Kidney (tissue), 14 donors: Measurements from ENCODE around the gene LHPP. TPM values are rescaled to one million over a fixed set of nuclear protein-coding genes. Genes with fewer than 3 reads are reported as not detected.

ENCODE experiments used
- DNase-seq, 5 donors: peaks; one replicate each; pipeline ENCODE4 v3.0.0-alpha.2; 2013 to 2020
- FAIRE-seq: peaks from 2 replicates; lab custom pipeline; 2012; peaks lifted over from hg19 to GRCh38; lab: Jason Lieb, UNC
- H3K27ac ChIP-seq, 2 donors: one replicate each; pipeline ENCODE4 v1.7.0; 2013; ENCODE audit warnings: low read depth in 2 of 2, low read length in 2 of 2, inconsistent platforms in 1 of 2
- H3K27me3 ChIP-seq: one replicate; pipeline ENCODE4 v1.7.1; 2013; ENCODE audit warnings: low read length, inconsistent platforms; ENCODE audit not compliant: control insufficient read depth, insufficient read depth
- H3K36me3 ChIP-seq, 3 donors: one replicate each; pipeline versions ENCODE4 v1.7.0 to v1.7.1; 2013; ENCODE audit warnings: low read length in 3 of 3, control low read depth in 1 of 3, inconsistent platforms in 1 of 3; ENCODE audit not compliant: insufficient read depth in 3 of 3, control insufficient read depth in 2 of 3
- H3K4me1 ChIP-seq, 3 donors: one replicate each; pipeline versions ENCODE4 v1.7.0 to v1.7.1; 2013; ENCODE audit warnings: low read length in 3 of 3, inconsistent platforms in 1 of 3, low read depth in 1 of 3; ENCODE audit not compliant: control insufficient read depth in 2 of 3, insufficient read depth in 2 of 3
- H3K4me3 ChIP-seq, 3 donors: one replicate each; pipeline versions ENCODE4 v1.7.0 to v1.8.1; 2013; ENCODE audit warnings: low read length in 3 of 3, control low read depth in 1 of 3, inconsistent platforms in 1 of 3
- H3K9ac ChIP-seq, 3 donors: one replicate each; pipeline versions ENCODE4 v1.7.0 to v1.7.1; 2013; ENCODE audit warnings: low read length in 3 of 3, control low read depth in 1 of 3, inconsistent platforms in 1 of 3
- H3K9me3 ChIP-seq, 3 donors: one replicate each; pipeline versions ENCODE4 v1.7.0 to v1.7.1; 2013; ENCODE audit warnings: low read length in 3 of 3, control low read depth in 1 of 3, inconsistent platforms in 1 of 3; ENCODE audit not compliant: control insufficient read depth in 2 of 3, insufficient read depth in 1 of 3
- CTCF ChIP-seq: IDR thresholded peaks from 3 replicates; pipeline ENCODE4 v1.5.1; 2012; ENCODE audit warnings: mild to moderate bottlenecking, moderate library complexity, borderline replicate concordance; ENCODE audit not compliant: insufficient read depth; ENCODE audit errors: extremely low read depth
- intact Hi-C: fragments of 100-400 bp; cut with DNase I; formaldehyde crosslinking; loops from one replicate; pipeline ENCODE4 v1.11.1; 2022
- polyA plus RNA-seq: library from polyadenylated mRNA; stranded (reverse); fragments of 350-450 nt; fragmentation: Illumina TruSeq; extraction: RNeasy Lipid Tissue Mini Kit (QIAGEN cat#74804); gene quantifications from one replicate; pipeline ENCODE4 v1.2.3, GENCODE V29; 2014; ENCODE audit warnings: low read depth, low replicate concordance; ENCODE audit not compliant: insufficient read depth
- total RNA-seq: library from RNA; stranded (reverse); fragmentation: NEBNext Ultra II Directional; extraction: Animal tissue kit (Norgen Biotek cat#: 25700); gene quantifications from one replicate; pipeline ENCODE4 v1.2.1, GENCODE V29; 2021
- donor health status: control.
- donor health status: control.
- donor health status: control.
- donor health status: control.
- donor health status: control.
- donor health status: DM: yes; HTN: yes; CAD: no.
- donor health status: Normal renal cell carcinoma (clear cell type).

Gene LHPP
- total and polyA plus RNA-seq, 2 donors from 2014 or later = 16.6 to 52.5 TPM

GRCh38 chr10:124534231-124534798 is 72.7 kb downstream of the LHPP start:
- no peak overlapping the region for H3K27ac ChIP-seq
- no peaks in the 10 kb centered on the region for H3K9me3 ChIP-seq
- H3K36me3 ChIP-seq = peaks cover 0 to 3% (median 0%) of the 10 kb centered on the region in 3 donors
- DNase-seq (peak in 4 of 5 donors; percentile 64 to 86 (median 78)), FAIRE-seq (no peak)
- no peak overlapping the region for H3K9ac ChIP-seq
- peaks cover 0 to 2% (median 0%) of the 10 kb centered on the region in 3 donors for H3K4me1 ChIP-seq
- intact Hi-C loops = loop anchor here (10.0 kb wide), 1 partner anchor 210 kb away; the partner anchor contains the start of gene FAM53B
- H3K4me3 ChIP-seq = no peak overlapping the region
- no peaks in the 10 kb centered on the region for H3K27me3 ChIP-seq
- no peak for TF ChIP-seq CTCF

- no peak for FAIRE-seq
- no peak overlapping the region for H3K27ac ChIP-seq
- H3K36me3 ChIP-seq = peaks cover 0 to 3% (median 0%) of the 10 kb centered on the region in 3 donors
- no peak for DNase-seq
- H3K9ac ChIP-seq = no peak overlapping the region
- intact Hi-C loops = loop anchor here (10.0 kb wide), 1 partner anchor 210 kb away; the partner anchor contains the start of gene FAM53B
- no peaks in the 10 kb centered on the region for H3K27me3 ChIP-seq
- TF ChIP-seq CTCF = no peak
- peaks cover 0 to 1% (median 0%) of the 10 kb centered on the region in 3 donors for H3K4me1 ChIP-seq
- H3K9me3 ChIP-seq = no peaks in the 10 kb centered on the region
- H3K4me3 ChIP-seq = no peak overlapping the region
These were observed 73.4 kb downstream of the LHPP start for GRCh38 chr10:124534826-124535601.

DNA sequence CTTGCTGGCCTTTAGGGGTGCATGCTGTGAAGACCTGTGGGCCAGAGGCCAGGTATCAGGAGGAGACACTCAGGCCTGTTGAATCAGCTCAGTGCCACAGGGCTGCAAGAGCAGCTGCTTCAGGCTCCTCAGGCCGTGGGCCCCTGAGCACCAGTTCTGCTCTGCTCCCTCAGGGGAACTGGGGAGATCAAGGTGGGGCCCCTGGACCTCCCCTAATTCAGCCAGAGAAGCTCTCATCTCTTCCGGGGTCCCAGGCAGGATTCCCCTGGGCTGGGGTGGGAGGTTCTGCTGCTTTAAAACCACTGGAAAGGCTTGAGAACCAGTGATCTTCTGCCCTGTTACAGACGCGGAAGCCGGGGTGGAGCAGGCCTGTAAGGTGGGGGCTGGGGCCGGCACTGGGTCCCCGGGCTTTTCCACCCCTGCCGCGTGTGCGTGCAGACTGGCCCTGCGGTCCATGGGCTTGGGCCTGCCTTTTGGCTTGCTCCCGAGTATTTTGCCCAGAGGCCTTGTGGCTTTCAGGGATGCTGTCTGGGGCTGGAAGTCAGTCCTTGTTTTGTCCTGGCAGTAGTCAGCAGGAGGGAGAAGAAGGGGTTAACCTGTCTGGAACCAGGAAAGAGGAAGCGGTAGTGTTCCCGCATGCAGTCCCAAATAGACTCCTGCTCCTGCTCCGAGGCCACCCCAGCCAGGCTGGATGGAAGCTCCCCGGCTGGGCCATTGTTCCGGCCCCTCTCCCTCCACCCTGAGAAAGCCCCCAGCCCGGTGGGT is 74.3 kb downstream of the LHPP start:
- Histone ChIP-seq H3K4me3 (no peak overlapping the region), H3K9me3 (no peaks in the 10 kb centered on the region), H3K27ac (no peak overlapping the region), H3K4me1 (peaks cover 0 to 5% (median 0%) of the 10 kb centered on the region in 3 donors), H3K9ac (no peak overlapping the region), H3K27me3 (no peaks in the 10 kb centered on the region), H3K36me3 (peaks cover 0 to 3% (median 0%) of the 10 kb centered on the region in 3 donors)
- DNase-seq (no peak), FAIRE-seq (no peak)
- intact Hi-C loops = loop anchor here (10.0 kb wide), 1 partner anchor 209 kb away; the partner anchor contains the start of gene FAM53B
- no peak for TF ChIP-seq CTCF
